K562 (cell line): ENCODE measurements around the gene DERL3. TPM values are rescaled to one million over a fixed set of nuclear protein-coding genes. Genes with fewer than 3 reads are reported as not detected.

Experiments used
- ASH1L ChIP-seq: fragments of 450-650 bp; IDR thresholded peaks from 2 replicates; pipeline ENCODE4 v1.6.1; 2018; ENCODE audit warnings: borderline replicate concordance, mild to moderate bottlenecking, low read depth; ENCODE audit not compliant: partially characterized antibody
- ATF7 ChIP-seq: fragments of 450-650 bp; IDR thresholded peaks from 2 replicates; pipeline ENCODE4 v1.7.1; 2014; ENCODE audit warnings: mild to moderate bottlenecking, moderate library complexity
- BHLHE40 ChIP-seq: IDR thresholded peaks from 2 replicates; pipeline ENCODE4 v1.6.1; 2011; ENCODE audit warnings: low read length, improper control_type of control experiment
- CSDE1 ChIP-seq, 2 experiments: fragments of 450-650 bp; IDR thresholded peaks; 2 replicates each; pipeline ENCODE4 v1.6.1; 2016; ENCODE audit warnings: mild to moderate bottlenecking in 1 of 2
- GABPB2 ChIP-seq: fragments of 250-450 bp; sonication (Bioruptor Pico); conservative IDR thresholded peaks from 2 replicates; pipeline ENCODE4 v1.5.1; 2021; ENCODE audit warnings: mild to moderate bottlenecking
- NEUROD1 ChIP-seq: fragments of 150-350 bp; IDR thresholded peaks from 2 replicates; pipeline ENCODE4 v1.6.1; 2014; ENCODE audit warnings: borderline replicate concordance, low read length, low read depth; ENCODE audit not compliant: partially characterized antibody
- RAD51 ChIP-seq: fragments of 450-650 bp; IDR thresholded peaks from 2 replicates; pipeline ENCODE4 v1.7.1; 2016; ENCODE audit warnings: low read depth, mild to moderate bottlenecking, borderline replicate concordance
- RBM25 ChIP-seq: fragments of 200-400 bp; formaldehyde crosslinking; IDR thresholded peaks from 2 replicates; pipeline ENCODE4 v1.6.1; 2018; ENCODE audit warnings: low read length, low read depth, moderate library complexity; ENCODE audit not compliant: severe bottlenecking
- RBM39 ChIP-seq: fragments of 200-400 bp; formaldehyde crosslinking; optimal IDR thresholded peaks from 2 replicates; pipeline ENCODE3; 2018; ENCODE audit warnings: low read depth, low read length
- RFX1 ChIP-seq: fragments of 450-650 bp; IDR thresholded peaks from 2 replicates; pipeline ENCODE4 v1.6.1; 2016; ENCODE audit warnings: mild to moderate bottlenecking, moderate library complexity
- SAP30 ChIP-seq: fragments of 200-600 bp; sonication (generic); IDR thresholded peaks from 2 replicates; pipeline ENCODE4 v1.6.1; 2012; ENCODE audit warnings: borderline replicate concordance, low read depth, mild to moderate bottlenecking, moderate library complexity, low read length, control low read depth, inconsistent platforms; ENCODE audit not compliant: insufficient read depth, poor library complexity, severe bottlenecking
- SMAD4 ChIP-seq: fragments of 250-450 bp; sonication (Bioruptor Pico); conservative IDR thresholded peaks from 2 replicates; pipeline ENCODE4 v1.8.0; 2021; ENCODE audit warnings: inconsistent platforms, mild to moderate bottlenecking, moderate library complexity
- SUPT5H ChIP-seq: fragments of 450-650 bp; IDR thresholded peaks from 2 replicates; pipeline ENCODE4 v1.6.1; 2016
- ZBTB8A ChIP-seq: fragments of 450-650 bp; IDR thresholded peaks from 2 replicates; pipeline ENCODE4 v1.6.1; 2018; ENCODE audit warnings: mild to moderate bottlenecking, moderate library complexity; ENCODE audit not compliant: partially characterized antibody
- ZNF121 ChIP-seq: sonication (generic); formaldehyde crosslinking; conservative IDR thresholded peaks from 2 replicates; pipeline ENCODE4 v1.8.0; 2022; ENCODE audit warnings: missing genetic modification reagents
- ZNF282 ChIP-seq: sonication (generic); formaldehyde crosslinking; IDR thresholded peaks from 2 replicates; pipeline ENCODE4 v1.8.1; 2023; ENCODE audit warnings: missing genetic modification reagents
- polyA plus RNA-seq, 8 experiments: library from polyadenylated mRNA; depleted of rRNA in 4 of 8; stranded (reverse) in 5 of 8; unstranded in 3 of 8; fragments of >200 nt; fragmentation: Nextera tagmentation in 2 of 8; fragmentation: Illumina TruSeq in 1 of 8; extraction: Ambion mirVana in 2 of 8; extraction: Trizol in 1 of 8; gene quantifications; 2 replicates each; pipeline versions ENCODE4 v1.2.1 to v1.2.3, GENCODE V29; 2011 to 2014; ENCODE audit warnings: inconsistent platforms in 1 of 8, missing spikeins in 1 of 8
- total RNA-seq, 7 experiments: library from RNA; depleted of rRNA in 6 of 7; stranded (reverse); fragments of >200 nt in 6 of 7; fragmentation: Illumina TruSeq in 2 of 7; extraction: Trizol in 2 of 7; gene quantifications; 2 replicates each; pipeline versions ENCODE4 v1.2.1 to v1.2.3, GENCODE V29; 2011 to 2021; ENCODE audit warnings: low replicate concordance in 1 of 7
- TF ChIP-seq, protein P1 (sequence below): fragments of 150-350 bp; IDR thresholded peaks from 2 replicates; pipeline ENCODE4 v1.6.1; 2014; ENCODE audit warnings: low read depth, mild to moderate bottlenecking, low read length, borderline replicate concordance
- TF ChIP-seq, protein P2 (sequence below): sonication (generic); formaldehyde crosslinking; IDR thresholded peaks from 2 replicates; pipeline ENCODE4 v1.9.0; 2022; ENCODE audit warnings: mild to moderate bottlenecking, missing genetic modification reagents
- TF ChIP-seq, protein P3 (sequence below): fragments of 200-800 bp; sonication (Bioruptor generic); IDR thresholded peaks from 2 replicates; pipeline ENCODE4 v1.6.1; 2017; ENCODE audit warnings: missing genetic modification characterization, missing compliant biosample characterization
- TF ChIP-seq, protein P4 (sequence below): fragments of 450-650 bp; IDR thresholded peaks from 2 replicates; pipeline ENCODE4 v1.6.1; 2016; ENCODE audit warnings: borderline replicate concordance

DERL3 gene
- total and polyA plus RNA-seq, 9 of the 15 experiments (the other 6 are each of a cell fraction or from before 2014, with no cell fraction given), result 1.3 to 12.4 (median 4.8) TPM

DNA sequence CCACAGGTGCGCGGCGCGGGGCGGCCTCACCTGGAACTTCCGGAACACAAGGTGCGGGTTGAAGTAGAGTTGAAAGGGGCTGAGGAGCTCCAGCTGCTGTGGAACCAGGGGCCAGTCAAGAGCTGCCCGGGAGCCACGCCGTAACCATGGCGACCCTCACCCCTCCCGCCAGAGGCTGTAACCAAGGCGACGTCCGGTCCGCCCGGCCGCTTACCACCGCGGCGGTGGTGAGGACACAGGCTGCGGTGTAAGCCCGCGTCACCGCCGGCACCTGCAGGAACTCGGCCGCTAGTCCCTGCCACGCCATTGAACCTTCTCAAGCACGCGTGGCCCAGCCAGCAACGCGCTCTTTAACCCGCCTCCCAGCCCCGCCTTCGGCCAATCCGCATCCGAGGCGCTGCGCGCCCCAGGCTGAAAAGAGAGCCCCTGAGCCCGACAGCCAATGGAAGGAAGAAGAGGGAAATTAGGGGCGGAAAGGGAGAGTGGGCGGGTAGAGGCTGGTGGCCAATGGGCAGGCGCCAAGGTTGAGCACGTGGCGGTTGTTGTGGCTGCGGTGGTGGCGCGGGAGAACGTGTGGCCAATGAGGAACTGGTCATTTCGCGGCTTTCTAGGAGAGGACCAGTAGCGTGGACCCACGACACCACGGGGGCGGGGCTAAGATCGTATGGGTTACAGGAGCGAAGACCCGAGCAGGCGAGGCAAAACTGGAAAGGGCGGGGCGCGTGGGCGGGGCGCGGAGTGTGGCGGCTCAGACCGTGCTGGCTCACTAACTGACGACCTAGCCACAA is at the start of gene DERL3 (continued):
- TF ChIP-seq ZNF282, result peak; percentile 78
- TF ChIP-seq SMAD4 (CRISPR knock-in tag), result 0 out of 2 replicates have a peak, but pooled peaks have one; percentile 18
- TF ChIP-seq SUPT5H, result no peak
- TF ChIP-seq BHLHE40, result peak; percentile 82
- TF ChIP-seq RBM39, result no peak
- TF ChIP-seq, protein P1, sequence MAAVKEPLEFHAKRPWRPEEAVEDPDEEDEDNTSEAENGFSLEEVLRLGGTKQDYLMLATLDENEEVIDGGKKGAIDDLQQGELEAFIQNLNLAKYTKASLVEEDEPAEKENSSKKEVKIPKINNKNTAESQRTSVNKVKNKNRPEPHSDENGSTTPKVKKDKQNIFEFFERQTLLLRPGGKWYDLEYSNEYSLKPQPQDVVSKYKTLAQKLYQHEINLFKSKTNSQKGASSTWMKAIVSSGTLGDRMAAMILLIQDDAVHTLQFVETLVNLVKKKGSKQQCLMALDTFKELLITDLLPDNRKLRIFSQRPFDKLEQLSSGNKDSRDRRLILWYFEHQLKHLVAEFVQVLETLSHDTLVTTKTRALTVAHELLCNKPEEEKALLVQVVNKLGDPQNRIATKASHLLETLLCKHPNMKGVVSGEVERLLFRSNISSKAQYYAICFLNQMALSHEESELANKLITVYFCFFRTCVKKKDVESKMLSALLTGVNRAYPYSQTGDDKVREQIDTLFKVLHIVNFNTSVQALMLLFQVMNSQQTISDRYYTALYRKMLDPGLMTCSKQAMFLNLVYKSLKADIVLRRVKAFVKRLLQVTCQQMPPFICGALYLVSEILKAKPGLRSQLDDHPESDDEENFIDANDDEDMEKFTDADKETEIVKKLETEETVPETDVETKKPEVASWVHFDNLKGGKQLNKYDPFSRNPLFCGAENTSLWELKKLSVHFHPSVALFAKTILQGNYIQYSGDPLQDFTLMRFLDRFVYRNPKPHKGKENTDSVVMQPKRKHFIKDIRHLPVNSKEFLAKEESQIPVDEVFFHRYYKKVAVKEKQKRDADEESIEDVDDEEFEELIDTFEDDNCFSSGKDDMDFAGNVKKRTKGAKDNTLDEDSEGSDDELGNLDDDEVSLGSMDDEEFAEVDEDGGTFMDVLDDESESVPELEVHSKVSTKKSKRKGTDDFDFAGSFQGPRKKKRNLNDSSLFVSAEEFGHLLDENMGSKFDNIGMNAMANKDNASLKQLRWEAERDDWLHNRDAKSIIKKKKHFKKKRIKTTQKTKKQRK, result peak; percentile 75; the same call in 1 of the 2 replicates
- peak; percentile 98 for TF ChIP-seq RFX1
- TF ChIP-seq, protein P2, sequence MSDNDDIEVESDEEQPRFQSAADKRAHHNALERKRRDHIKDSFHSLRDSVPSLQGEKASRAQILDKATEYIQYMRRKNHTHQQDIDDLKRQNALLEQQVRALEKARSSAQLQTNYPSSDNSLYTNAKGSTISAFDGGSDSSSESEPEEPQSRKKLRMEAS, result peak; percentile 99
- TF ChIP-seq, protein P3, sequence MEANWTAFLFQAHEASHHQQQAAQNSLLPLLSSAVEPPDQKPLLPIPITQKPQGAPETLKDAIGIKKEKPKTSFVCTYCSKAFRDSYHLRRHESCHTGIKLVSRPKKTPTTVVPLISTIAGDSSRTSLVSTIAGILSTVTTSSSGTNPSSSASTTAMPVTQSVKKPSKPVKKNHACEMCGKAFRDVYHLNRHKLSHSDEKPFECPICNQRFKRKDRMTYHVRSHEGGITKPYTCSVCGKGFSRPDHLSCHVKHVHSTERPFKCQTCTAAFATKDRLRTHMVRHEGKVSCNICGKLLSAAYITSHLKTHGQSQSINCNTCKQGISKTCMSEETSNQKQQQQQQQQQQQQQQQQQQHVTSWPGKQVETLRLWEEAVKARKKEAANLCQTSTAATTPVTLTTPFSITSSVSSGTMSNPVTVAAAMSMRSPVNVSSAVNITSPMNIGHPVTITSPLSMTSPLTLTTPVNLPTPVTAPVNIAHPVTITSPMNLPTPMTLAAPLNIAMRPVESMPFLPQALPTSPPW (CRISPR knock-in tag), result peak; percentile 67
- TF ChIP-seq, protein P4, sequence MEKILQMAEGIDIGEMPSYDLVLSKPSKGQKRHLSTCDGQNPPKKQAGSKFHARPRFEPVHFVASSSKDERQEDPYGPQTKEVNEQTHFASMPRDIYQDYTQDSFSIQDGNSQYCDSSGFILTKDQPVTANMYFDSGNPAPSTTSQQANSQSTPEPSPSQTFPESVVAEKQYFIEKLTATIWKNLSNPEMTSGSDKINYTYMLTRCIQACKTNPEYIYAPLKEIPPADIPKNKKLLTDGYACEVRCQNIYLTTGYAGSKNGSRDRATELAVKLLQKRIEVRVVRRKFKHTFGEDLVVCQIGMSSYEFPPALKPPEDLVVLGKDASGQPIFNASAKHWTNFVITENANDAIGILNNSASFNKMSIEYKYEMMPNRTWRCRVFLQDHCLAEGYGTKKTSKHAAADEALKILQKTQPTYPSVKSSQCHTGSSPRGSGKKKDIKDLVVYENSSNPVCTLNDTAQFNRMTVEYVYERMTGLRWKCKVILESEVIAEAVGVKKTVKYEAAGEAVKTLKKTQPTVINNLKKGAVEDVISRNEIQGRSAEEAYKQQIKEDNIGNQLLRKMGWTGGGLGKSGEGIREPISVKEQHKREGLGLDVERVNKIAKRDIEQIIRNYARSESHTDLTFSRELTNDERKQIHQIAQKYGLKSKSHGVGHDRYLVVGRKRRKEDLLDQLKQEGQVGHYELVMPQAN, result peak; percentile 97
- TF ChIP-seq ATF7, result peak; percentile 70
- peak; percentile 85 for TF ChIP-seq NEUROD1
- TF ChIP-seq GABPB2, result no peak
- TF ChIP-seq ZNF121, result no peak
- peak in 1 of 2 experiments; percentile 86; a peak in 2 of 4 replicates for TF ChIP-seq CSDE1 (IDR thresholded peaks at IDR 0.05)
- TF ChIP-seq ASH1L, result peak; percentile 91
- no peak for TF ChIP-seq ZBTB8A
- peak; percentile 84 for TF ChIP-seq RAD51
- peak; percentile 96 for TF ChIP-seq SAP30
- peak; percentile 93 for TF ChIP-seq RBM25
